ENCODE data around the gene RAPH1.
"Not testable (repeated sequence)": the region's sequence is repeated elsewhere in the genome, so short reads cannot be mapped to it uniquely, and the experiment has no call there.

RAPH1 gene

DNA sequence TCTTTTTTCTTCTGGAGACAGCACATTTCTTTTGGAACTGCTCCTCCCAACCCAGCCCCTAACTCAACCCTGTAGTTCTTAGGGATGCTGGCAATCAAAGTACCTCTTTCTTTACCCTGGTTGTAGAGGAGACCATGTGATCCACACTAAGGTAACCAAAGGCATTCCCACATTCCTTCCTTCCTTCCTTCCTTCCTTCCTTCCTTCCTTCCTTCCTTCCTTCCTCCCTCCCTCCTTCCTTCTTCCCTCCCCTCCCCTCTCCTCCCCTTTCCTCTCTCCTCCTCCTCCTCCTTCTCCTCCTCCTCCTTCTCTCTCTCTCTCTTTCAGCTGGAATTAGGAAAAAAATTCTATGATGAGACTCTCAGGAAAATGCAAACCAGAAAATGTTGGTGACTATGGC, 13.8 kb upstream of the RAPH1 start:
- no peak for DNase-seq (ENCODE audit: low read depth in 3 of 3)

- DNase-seq (ENCODE audit: low read depth in 3 of 3), result no peak
Measured at GRCh38 chr2:203547356-203547755, 12.3 kb upstream of the RAPH1 start.

- DNase-seq (ENCODE audit: low read depth in 3 of 3), result no peak
Measured at GRCh38 chr2:203544402-203544801, 9.3 kb upstream of the RAPH1 start.

DNA sequence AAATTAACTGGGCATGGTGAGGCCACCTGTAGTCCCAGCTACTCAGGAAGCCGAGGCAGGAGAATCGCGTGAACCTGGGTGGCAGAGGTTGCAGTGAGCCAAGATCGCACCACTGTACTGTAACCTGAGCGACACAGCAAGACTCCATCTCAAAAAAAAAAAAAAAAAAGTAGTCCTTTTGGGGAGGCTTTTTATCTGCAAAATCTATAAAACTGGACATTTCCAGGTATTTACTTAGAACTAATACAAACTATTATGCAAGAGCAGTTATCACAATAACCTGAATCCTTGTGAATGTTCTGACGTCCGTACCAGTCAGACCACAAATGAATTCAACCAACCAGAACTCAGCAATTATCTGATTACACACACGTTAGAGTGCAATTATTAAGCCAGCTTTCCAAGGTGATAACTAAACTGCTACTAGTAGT, 8.8 kb upstream of the RAPH1 start:
- no peak for DNase-seq (ENCODE audit: low read depth in 3 of 3)

DNA sequence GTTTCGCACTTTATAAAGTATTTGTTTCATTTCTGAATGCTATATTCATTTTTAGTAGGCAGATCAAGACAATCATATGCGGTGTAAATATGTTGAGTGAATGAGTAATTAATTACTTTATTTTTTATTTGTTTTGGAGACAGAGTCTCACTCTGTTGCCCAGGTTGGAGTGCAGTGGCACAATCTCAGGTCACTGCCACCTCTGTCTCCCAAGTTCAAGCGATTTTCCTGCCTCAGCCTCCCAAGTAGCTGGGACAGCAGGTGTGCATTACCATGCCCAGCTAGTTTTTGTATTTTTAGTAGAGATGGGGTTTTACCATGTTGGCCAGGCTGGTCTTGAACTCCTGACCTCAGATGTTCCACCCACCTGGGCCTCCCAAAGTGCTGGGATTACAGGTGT, 5.5 kb upstream of the RAPH1 start:
- not testable (repeated sequence) for DNase-seq (ENCODE audit: low read depth in 3 of 3)

DNA sequence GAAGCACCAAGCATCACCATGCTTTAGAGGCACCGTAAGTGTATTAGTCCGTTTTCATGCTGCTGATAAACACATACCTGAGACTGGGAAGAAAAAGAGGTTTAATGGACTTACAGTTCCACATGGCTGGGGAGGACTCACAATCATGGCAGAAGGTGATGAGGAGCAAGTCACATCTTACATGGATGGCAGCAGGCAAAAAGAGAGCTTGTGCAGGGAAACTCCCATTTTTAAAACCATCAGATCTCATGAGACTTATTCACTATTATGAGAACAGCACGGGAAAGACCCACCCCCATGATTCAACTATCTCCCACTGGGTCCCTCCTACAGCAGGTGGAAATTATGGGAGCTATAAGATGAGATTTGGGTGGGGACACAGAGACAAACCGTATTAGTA, 3.1 kb upstream of the RAPH1 start:
- not testable (repeated sequence) for DNase-seq (ENCODE audit: low read depth in 3 of 3)

GRCh38 chr2:203536586-203536951, 1.5 kb upstream of the RAPH1 start:
- DNase-seq (ENCODE audit: low read depth in 3 of 3), result not testable (repeated sequence)

- DNase-seq (ENCODE audit: low read depth in 3 of 3), result no peak
Measured at GRCh38 chr2:203535784-203536585, 884 bp upstream of the RAPH1 start.

DNA sequence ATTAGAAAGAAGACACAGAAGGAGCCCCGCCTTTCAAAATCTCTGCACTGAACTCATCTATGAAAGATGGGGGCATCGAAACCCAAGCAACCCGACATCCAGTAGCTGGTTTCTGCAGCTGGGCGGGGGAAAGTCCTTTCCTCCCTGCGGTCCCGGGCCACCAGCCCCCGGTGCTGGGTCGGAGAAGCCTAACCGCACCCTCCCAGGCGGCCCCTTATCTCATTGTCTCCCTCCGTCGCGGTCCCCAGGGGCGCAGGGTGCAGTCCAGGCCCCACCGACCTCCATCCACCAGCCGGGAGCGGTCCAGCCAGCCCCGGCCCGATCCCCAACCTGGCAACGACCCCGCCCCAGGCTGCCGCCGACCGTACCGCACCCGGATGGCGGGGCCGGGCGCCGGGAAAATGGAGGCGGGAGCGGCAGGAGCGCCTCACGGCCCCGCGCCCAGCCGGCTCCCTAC, 452 bp downstream of the RAPH1 start:
- peak in 2 of 3 experiments; percentile 2 to 34 for DNase-seq (ENCODE audit: low read depth in 3 of 3)

DNA sequence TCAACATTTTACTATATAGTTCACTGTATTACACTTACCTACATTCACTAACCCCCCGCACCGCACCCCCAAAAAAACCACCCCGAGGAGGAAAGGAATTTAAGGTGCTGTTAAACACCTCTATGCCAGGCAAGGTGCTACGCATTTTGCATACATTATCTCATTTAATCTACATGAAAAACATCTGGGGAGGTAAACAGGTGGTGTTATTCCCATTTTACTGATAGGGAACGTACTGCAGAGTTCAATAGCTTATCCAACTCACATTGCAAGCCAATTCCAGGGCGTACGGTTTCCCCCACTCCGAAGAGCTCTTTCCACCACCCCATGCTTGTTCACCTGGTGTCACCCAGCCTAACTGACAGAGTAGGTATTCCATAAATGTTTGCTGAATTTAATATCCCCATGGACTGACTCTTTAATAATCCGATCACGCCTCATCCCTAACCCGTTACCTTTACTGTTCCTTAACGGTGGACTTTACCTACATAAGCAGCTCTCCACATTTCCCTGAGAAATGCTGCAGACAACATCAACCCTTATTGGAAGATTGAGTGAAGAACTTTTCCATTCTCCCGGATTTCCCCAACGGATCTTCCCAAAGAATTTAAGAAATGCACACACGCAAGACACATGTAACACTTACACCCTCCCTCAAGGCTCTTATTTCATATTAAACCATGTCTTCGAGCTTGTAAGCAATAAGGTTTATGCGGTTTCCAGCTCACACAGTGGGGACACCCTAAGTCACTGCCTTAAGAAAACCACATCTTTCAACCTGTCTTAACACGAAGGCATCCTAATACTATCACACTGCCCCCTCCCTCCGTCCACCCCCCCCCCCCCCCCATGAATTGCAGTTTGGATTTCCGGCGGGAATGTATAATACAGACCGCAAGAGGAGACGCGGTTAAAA, 1.2 kb downstream of the RAPH1 start:
- no peak for DNase-seq (ENCODE audit: low read depth in 3 of 3)

DNA sequence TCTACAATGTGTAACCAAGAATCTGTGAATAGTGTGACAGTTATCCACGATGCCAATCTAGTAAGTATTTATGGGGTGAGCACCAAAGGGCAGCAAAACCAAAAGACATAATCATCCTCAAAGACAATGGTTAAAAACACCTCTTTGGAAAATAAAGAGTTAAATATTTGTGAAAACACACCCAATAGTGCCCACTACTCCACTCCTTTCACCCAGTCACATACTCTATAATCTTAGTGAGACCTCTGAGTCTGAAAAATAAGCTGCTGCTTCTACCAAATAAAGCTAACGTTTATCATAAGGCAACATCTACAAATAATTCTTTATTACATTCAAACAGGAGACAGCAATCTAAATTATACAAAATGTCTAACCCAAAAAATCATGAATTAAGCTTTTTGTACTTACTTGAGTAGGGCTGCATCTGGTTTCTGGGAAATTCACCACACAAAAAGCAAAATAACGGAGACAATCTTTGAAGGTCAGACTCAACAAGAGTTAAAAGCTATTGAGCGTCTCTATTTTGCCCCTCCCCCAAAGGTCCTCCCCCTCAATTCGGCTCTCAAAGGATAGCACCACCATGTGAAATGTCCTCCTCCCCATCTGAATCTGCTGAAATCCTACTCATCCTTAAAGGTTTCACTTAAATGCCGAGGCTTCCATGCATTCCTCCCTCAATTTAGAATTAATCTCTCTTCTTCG, 2.0 kb downstream of the RAPH1 start:
- no peak for DNase-seq (ENCODE audit: low read depth in 3 of 3)

GRCh38 chr2:203527719-203528118, 7.4 kb downstream of the RAPH1 start:
- no peak for DNase-seq (ENCODE audit: low read depth in 3 of 3)

DNA sequence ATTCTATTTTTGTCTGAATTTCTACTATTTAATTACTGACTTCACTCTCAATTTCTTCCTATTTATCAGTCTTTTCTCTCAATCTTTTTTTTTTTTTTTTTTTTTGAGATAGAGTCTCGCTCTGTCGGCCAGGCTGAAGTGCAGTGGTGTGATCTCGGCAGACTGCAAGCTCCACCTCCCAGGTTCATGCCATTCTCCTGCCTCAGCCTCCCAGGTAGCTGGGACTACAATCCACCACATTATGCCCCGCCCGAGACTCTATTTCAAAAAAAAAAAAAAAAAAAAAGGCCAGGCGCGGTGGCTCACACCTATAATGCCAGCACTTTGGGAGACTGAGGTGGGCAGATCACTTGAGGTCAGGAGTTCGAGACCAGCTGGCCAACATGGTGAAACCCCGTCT, 21.8 kb downstream of the RAPH1 start:
- DNase-seq (ENCODE audit: low read depth in 3 of 3), result not testable (repeated sequence)

- no peak for DNase-seq (ENCODE audit: low read depth in 3 of 3)
Measured at GRCh38 chr2:203510941-203511305, 24.2 kb downstream of the RAPH1 start.

GRCh38 chr2:203510256-203510940, 24.7 kb downstream of the RAPH1 start:
- no peak for DNase-seq (ENCODE audit: low read depth in 3 of 3)

DNA sequence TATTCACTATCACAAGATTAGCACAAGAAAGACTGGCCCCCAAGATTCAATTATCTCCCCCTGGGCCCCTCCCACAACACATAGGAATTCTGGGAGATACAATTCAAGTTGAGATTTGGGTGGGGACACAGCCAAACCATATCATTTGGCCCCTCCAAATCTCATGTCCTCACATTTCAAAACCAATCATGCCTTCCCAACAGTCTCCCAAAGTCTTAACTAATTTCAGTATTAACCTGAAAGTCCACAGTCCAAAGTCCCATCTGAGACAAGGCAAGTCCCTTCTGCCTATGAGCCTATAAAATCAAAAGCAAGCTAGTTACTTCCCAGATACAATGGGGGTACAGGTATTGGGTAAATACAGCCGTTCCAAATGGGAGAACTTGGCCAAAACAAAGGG, 31.6 kb downstream of the RAPH1 start:
- DNase-seq (ENCODE audit: low read depth in 3 of 3), result not testable (repeated sequence)

DNA sequence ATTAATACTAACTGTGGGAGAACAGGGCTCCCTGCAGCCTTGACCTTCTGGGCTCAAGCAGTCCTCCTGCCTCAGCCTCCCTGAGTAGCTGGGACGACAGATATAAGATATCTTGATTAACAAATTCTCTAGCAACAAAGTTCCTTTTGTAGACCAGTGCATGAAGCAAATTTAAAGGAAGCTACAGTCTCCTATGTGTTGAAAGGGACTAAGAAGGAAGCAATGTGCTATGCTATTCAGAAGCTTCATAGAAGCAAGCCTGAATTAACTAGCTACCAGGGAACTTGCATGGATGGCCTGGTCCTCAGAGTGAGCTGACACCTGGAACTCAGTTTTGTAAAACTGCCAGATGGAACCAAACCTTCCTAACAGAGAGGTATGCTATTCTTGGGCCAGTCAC, 33.2 kb downstream of the RAPH1 start:
- DNase-seq (ENCODE audit: low read depth in 3 of 3), result no peak

GRCh38 chr2:203500951-203501350, 34.1 kb downstream of the RAPH1 start:
- no peak for DNase-seq (ENCODE audit: low read depth in 3 of 3)

GRCh38 chr2:203500297-203500696, 34.8 kb downstream of the RAPH1 start:
- DNase-seq (ENCODE audit: low read depth in 3 of 3), result no peak

- DNase-seq (ENCODE audit: low read depth in 3 of 3), result no peak
Measured at GRCh38 chr2:203498161-203498560, 36.9 kb downstream of the RAPH1 start.

- DNase-seq (ENCODE audit: low read depth in 3 of 3), result no peak
Measured at GRCh38 chr2:203492965-203493364, 42.1 kb downstream of the RAPH1 start.

- DNase-seq (ENCODE audit: low read depth in 3 of 3), result no peak
Measured at GRCh38 chr2:203490391-203490790, 44.7 kb downstream of the RAPH1 start.
